Smooth muscle cell (in vitro differentiated cells): ENCODE measurements around the gene PRLHR. TPM values are rescaled to one million over a fixed set of nuclear protein-coding genes. Genes with fewer than 3 reads are reported as not detected.

ENCODE experiments used
- DNase-seq: peaks from one replicate; lab custom pipeline; 2025; ENCODE audit not compliant: unreplicated experiment; lab: John Stamatoyannopoulos, UW
- H2AFZ ChIP-seq: fragments of 200-600 bp; sonication (generic); 2 replicates; pipeline ENCODE4 v1.6.0; 2016; ENCODE audit warnings: antibody characterized with exemption, low read depth, mild to moderate bottlenecking
- H3F3A ChIP-seq: fragments of 200-600 bp; sonication (generic); 2 replicates; pipeline ENCODE4 v1.6.0; 2017; ENCODE audit warnings: antibody characterized with exemption, low read depth
- H3K27ac ChIP-seq: fragments of 200-600 bp; sonication (generic); 2 replicates; pipeline ENCODE4 v1.5.1; 2016; ENCODE audit warnings: low read depth, mild to moderate bottlenecking
- H3K27me3 ChIP-seq: fragments of 200-600 bp; sonication (generic); 2 replicates; pipeline ENCODE4 v1.6.1; 2016; ENCODE audit warnings: low read depth, mild to moderate bottlenecking
- H3K36me3 ChIP-seq: fragments of 200-600 bp; sonication (generic); 2 replicates; pipeline ENCODE4 v1.5.1; 2016; ENCODE audit warnings: low read depth
- H3K4me1 ChIP-seq: fragments of 200-600 bp; sonication (generic); 2 replicates; pipeline ENCODE4 v1.5.1; 2016; ENCODE audit warnings: low read depth
- H3K4me2 ChIP-seq: fragments of 200-600 bp; sonication (generic); 2 replicates; pipeline ENCODE4 v1.6.0; 2016; ENCODE audit warnings: mild to moderate bottlenecking
- H3K4me3 ChIP-seq: fragments of 200-600 bp; sonication (generic); 2 replicates; pipeline ENCODE4 v1.5.1; 2016; ENCODE audit warnings: mild to moderate bottlenecking
- H3K79me2 ChIP-seq: fragments of 200-600 bp; sonication (generic); 2 replicates; pipeline ENCODE4 v1.6.0; 2016; ENCODE audit warnings: low read depth, mild to moderate bottlenecking
- H3K9ac ChIP-seq: fragments of 200-600 bp; sonication (generic); 2 replicates; pipeline ENCODE4 v1.6.0; 2016; ENCODE audit warnings: low read depth
- H3K9me3 ChIP-seq: fragments of 200-600 bp; sonication (generic); replicated peaks from 2 replicates; pipeline ENCODE4 v1.5.1; 2016; ENCODE audit warnings: low read depth
- H4K20me1 ChIP-seq: fragments of 200-600 bp; sonication (generic); 2 replicates; pipeline ENCODE4 v1.6.0; 2016; ENCODE audit warnings: low read depth
- CTCF ChIP-seq: fragments of 200-600 bp; sonication (generic); IDR thresholded peaks from 2 replicates; pipeline ENCODE4 v1.5.1; 2017; ENCODE audit warnings: borderline replicate concordance, mild to moderate bottlenecking, antibody characterized with exemption; ENCODE audit not compliant: insufficient read depth, poor library complexity, severe bottlenecking
- WGBS: methylation state at CpG from one replicate; pipeline ENCODE4 v1.1.7; 2016; ENCODE audit warnings: low lambda C conversion rate; 5-methylcytosine and 5-hydroxymethylcytosine counted together
- polyA plus RNA-seq: library from polyadenylated mRNA; unstranded; fragments of >200 nt; fragmentation: Nextera tagmentation; extraction: Ambion mirVana; gene quantifications from 2 replicates; pipeline ENCODE4 v1.2.1, GENCODE V29; 2016
- total RNA-seq: library from RNA; depleted of rRNA; stranded (reverse); fragments of >200 nt; gene quantifications from 2 replicates; pipeline ENCODE4 v1.2.3, GENCODE V29; 2014

PRLHR gene
- total and polyA plus RNA-seq, 2 experiments from 2014 or later, result not detected

DNA sequence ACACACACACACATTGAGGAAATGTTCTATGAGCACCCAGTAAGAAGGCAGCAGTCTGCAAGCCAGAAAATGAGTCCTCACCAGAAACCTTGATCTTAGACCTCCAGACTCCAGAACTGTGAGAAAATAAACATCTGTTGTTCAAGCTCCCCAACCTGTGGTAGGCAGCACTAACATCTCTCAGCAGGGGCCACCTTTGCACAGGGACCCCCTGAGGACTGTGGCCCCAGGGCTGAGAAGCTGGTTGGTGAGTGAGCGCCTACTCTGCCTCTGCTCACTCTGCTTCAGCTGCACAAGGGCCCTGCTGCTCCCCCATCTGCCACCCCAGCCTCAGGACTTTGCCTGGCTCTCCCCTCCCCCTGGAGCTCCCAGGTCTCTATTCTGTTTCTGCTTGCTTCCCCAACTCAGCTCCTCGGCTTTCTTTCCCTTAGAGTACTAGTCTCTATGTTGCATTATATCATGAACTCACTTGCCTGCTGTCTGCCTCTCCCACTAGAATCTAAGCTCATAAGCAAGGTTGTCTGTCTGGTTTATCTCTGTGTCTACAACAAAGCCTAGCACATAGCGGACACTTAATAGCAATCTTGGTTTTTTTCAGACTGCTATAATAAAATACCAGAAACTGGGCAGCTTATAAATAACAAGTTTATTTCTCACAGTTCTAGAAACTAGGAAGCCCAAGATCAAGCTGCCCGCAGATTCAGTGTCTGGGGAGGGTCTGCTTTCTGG is 40.4 kb upstream of the PRLHR start:
- no peak overlapping the region for H3K9ac ChIP-seq
- no peaks in the 10 kb centered on the region for H3F3A ChIP-seq
- no peak overlapping the region for H3K4me2 ChIP-seq
- H3K36me3 ChIP-seq, result no peaks in the 10 kb centered on the region
- peaks cover 9% of the 10 kb centered on the region for H3K27me3 ChIP-seq
- 78% methylated on average over 4 of the region's 4 CpGs for WGBS
- no peaks in the 10 kb centered on the region for H4K20me1 ChIP-seq
- TF ChIP-seq CTCF, result no peak
- no peak overlapping the region for H3K27ac ChIP-seq
- no peak for DNase-seq
- H2AFZ ChIP-seq, result no peak overlapping the region
- H3K4me3 ChIP-seq, result no peak overlapping the region
- H3K79me2 ChIP-seq, result no peaks in the 10 kb centered on the region
- no peaks in the 10 kb centered on the region for H3K4me1 ChIP-seq
- no peaks in the 10 kb centered on the region for H3K9me3 ChIP-seq

GRCh38 chr10:118633786-118634185 is 38.3 kb upstream of the PRLHR start:
- Histone ChIP-seq H3K36me3 (no peaks in the 10 kb centered on the region), H3F3A (no peaks in the 10 kb centered on the region), H3K4me1 (no peaks in the 10 kb centered on the region), H4K20me1 (no peaks in the 10 kb centered on the region), H3K27me3 (peaks cover 27% of the 10 kb centered on the region), H3K79me2 (no peaks in the 10 kb centered on the region), H3K4me2 (no peak overlapping the region), H2AFZ (no peak overlapping the region), H3K27ac (no peak overlapping the region), H3K9me3 (no peaks in the 10 kb centered on the region), H3K4me3 (no peak overlapping the region), H3K9ac (no peak overlapping the region)
- no peak for TF ChIP-seq CTCF
- WGBS, result 73% methylated on average over 7 of the region's 7 CpGs
- no peak for DNase-seq

- Histone ChIP-seq H3K4me3 (no peak overlapping the region), H3K9ac (no peak overlapping the region), H3K27ac (no peak overlapping the region), H4K20me1 (no peaks in the 10 kb centered on the region), H3K4me1 (no peaks in the 10 kb centered on the region), H3K79me2 (no peaks in the 10 kb centered on the region), H3F3A (no peaks in the 10 kb centered on the region), H2AFZ (no peak overlapping the region), H3K9me3 (no peaks in the 10 kb centered on the region), H3K27me3 (peaks cover 41% of the 10 kb centered on the region), H3K4me2 (no peak overlapping the region), H3K36me3 (no peaks in the 10 kb centered on the region)
- WGBS, result 81% methylated on average over 3 of the region's 3 CpGs
- TF ChIP-seq CTCF, result no peak
- DNase-seq, result no peak
Observed at GRCh38 chr10:118629211-118629610, 33.8 kb upstream of the PRLHR start.

GRCh38 chr10:118628397-118628796 is 32.9 kb upstream of the PRLHR start:
- Histone ChIP-seq H3K4me1 (no peaks in the 10 kb centered on the region), H3F3A (no peaks in the 10 kb centered on the region), H3K27me3 (peaks cover 50% of the 10 kb centered on the region), H3K4me2 (no peak overlapping the region), H3K36me3 (no peaks in the 10 kb centered on the region), H3K9me3 (no peaks in the 10 kb centered on the region), H3K4me3 (no peak overlapping the region), H2AFZ (no peak overlapping the region), H3K27ac (no peak overlapping the region), H3K79me2 (no peaks in the 10 kb centered on the region), H4K20me1 (no peaks in the 10 kb centered on the region), H3K9ac (no peak overlapping the region)
- no peak for DNase-seq
- no peak for TF ChIP-seq CTCF
